SKM-1 treated with dmso at 0.1 percent for 144 hours (cell line): ENCODE measurements around the gene ATP13A1.
"Not testable (repeated sequence)": the region's sequence is repeated elsewhere in the genome, so short reads cannot be mapped to it uniquely, and the experiment has no call there.

ENCODE experiments used
- DNase-seq: peaks from one replicate; lab custom pipeline; 2025; ENCODE audit not compliant: unreplicated experiment; lab: John Stamatoyannopoulos, UW

ATP13A1 gene

DNA sequence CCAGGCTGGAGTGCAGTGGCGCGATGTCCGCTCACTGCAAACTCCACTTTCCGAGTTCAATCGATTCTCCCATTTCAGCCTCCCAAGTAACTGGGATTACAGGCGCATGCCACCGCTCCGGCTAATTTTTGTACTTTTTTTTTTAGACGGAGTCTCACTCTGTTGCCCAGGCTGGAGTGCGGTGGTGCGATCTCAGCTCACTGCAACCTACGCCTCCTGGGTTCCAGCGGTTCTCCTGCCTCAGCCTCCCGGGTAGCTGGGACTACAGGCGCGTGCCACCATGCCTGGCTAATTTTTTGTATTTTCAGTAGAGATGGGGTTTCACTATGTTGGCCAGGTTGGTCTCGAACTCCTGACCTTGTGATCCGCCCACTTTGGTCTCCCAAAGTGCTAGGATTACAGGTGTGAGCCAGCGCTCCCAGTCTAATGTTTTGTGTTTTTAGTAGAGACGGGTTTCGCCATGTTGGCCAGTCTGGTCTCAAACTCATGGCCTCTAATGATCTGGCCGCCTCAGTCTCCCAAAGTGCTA is 2.0 kb upstream of the ATP13A1 start:
- not testable (repeated sequence) for DNase-seq

- DNase-seq, result peak; percentile 19
Observed at GRCh38 chr19:19662871-19663255, 613 bp downstream of the ATP13A1 start.

GRCh38 chr19:19662344-19662743 is 1.1 kb downstream of the ATP13A1 start:
- DNase-seq, result no peak

GRCh38 chr19:19661675-19662251 is 1.7 kb downstream of the ATP13A1 start:
- DNase-seq, result peak; percentile 65

GRCh38 chr19:19661141-19661674 is 2.3 kb downstream of the ATP13A1 start:
- no peak for DNase-seq

DNA sequence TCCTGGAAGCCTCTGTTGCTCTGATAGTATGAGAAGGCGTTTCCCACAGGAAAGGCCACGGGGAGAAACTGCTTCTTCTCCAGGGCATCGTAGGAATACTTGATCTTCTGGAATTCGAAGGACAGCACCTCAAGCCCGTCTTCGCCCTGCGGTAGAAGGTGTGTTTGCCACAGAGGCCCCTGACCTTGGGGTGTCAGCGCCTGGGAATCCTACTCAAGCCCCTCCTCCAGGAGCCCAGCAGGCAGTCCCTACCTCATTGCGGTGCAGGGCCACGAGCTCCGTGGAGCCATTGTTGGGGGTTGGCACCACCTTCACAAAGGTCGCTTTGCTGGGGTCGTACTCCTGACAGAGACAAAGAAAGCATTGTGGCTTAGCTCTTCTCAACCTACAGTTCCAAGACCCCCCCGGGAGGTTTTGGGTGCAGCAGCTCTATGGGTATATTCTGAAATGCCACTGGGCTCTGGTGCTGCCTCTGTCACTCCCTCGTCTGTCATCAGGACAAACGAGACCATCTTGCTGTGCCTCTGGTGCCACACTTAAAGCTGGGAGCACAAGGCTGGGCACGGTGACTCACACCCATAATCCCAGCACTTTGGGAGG is 3.7 kb downstream of the ATP13A1 start:
- DNase-seq, result no peak

DNA sequence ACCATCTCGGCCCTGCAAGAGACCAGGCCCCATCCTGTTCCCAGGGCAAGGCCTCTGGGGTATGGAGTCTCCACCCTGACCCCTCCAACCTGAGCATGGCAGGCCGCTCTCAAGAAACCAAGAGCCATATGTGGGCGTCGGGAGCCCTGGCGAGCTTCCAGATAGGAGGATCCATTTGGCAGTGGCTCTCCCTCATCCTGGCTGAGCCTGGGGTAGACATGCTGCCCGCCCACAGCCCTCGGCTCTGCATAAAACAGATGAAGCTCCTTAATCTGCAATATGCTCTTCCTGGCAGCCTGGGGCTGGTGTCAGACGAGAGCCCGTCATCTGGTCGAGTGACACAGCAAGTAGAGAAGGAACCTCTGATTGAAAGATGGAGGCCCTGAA is 6.1 kb downstream of the ATP13A1 start:
- no peak for DNase-seq

- DNase-seq, result no peak
Observed at GRCh38 chr19:19656451-19657396, 6.8 kb downstream of the ATP13A1 start.

- no peak for DNase-seq
Observed at GRCh38 chr19:19655641-19656343, 7.7 kb downstream of the ATP13A1 start.

DNA sequence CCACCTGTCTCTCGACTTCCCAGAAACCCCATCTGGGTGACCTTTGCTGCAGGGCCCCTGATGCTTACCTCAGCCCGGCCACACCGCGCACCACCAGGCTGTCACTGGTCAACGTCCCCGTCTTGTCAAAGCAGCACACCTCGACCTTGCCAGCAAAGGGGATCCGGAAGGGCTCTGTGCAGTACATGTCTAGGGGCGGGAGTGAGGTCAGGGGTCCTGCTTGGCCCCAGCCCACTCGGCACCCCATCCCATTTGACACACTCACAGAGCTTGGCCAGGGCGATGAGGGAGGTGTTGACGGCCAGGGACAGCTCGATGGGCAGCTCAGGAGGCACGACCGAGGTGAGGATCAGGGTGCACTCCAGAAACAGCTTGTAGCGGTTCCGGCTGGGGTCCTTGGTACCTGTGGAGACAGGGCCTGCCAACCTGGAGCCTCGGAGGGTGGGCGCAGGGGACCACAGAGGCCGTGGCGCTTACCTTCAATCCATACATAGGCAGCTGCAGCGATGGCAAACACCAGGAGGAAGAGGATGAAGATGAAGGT is 8.4 kb downstream of the ATP13A1 start:
- DNase-seq, result no peak

- no peak for DNase-seq
Observed at GRCh38 chr19:19654441-19654840, 9.0 kb downstream of the ATP13A1 start.

GRCh38 chr19:19653597-19654147 is 9.8 kb downstream of the ATP13A1 start:
- DNase-seq, result no peak

GRCh38 chr19:19652482-19653295 is 10.8 kb downstream of the ATP13A1 start:
- DNase-seq, result no peak

- no peak for DNase-seq
Observed at GRCh38 chr19:19651076-19651475, 12.4 kb downstream of the ATP13A1 start.

DNA sequence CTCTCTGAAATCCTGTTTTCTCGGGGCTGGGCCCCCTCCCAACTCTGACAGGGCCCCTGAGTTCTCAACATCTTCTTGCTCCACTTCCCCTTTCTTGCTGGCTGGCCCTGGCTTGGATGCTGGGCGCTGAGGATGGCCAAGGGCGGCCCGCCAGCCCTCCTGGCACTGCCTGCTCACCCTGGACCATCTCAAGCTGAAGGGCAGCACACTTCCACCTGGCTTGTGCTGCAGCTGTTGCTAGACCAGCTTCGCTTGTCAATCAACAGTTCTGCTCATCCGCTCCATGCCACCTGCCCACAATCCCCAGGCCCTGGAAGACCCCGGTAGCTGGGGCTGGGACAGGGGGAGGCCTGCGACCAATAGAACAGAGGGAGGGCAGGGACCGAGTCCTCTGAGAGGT is 13.1 kb downstream of the ATP13A1 start:
- DNase-seq, result no peak

GRCh38 chr19:19649580-19649995 is 13.9 kb downstream of the ATP13A1 start:
- DNase-seq, result no peak

DNA sequence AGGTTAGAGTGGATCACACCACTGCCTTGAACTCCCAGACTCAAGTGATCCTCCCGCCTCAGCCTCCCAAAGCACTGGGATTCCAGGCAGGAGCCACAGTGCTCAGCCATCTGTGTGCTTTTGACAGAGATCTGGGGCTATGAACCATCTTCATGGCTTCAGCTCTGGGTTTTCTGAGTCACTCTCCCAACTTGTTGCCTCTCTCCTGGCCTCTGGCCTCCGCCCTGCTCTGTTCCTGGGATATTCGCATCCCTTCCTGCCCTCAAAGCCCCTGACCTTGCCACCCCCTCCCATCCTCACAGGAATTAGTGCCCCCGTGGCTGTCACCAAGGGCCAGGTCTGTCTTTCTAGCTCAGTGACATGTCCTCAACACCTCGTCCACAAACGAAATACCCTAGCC is 14.3 kb downstream of the ATP13A1 start:
- DNase-seq, result no peak

GRCh38 chr19:19647037-19647835 is 16.2 kb downstream of the ATP13A1 start:
- DNase-seq, result no peak
